Upper lobe of left lung (tissue), 6 donors: Measurements from ENCODE around the gene FBXW11. TPM values are rescaled to one million over a fixed set of nuclear protein-coding genes. Genes with fewer than 3 reads are reported as not detected.

ENCODE experiments used
- ATAC-seq, 2 donors: fragments of 200-7000 bp; cut with Tn5 transposase; one replicate each; pipeline ENCODE4 v1.9.1; 2022; ENCODE audit warnings: mild to moderate bottlenecking in 2 of 2, moderate library complexity in 2 of 2; ENCODE audit not compliant: low FRiP score in 2 of 2
- DNase-seq, 2 donors: peaks; one replicate each; pipeline ENCODE4 v3.0.0-alpha.2; 2019 to 2020
- H3K27ac ChIP-seq, 4 donors: fragments of 200-600 bp; sonication (generic); one replicate each; pipeline ENCODE4 v1.5.1; 2016 to 2019
- H3K27me3 ChIP-seq, 4 donors: fragments of 200-600 bp; sonication (generic); one replicate each; pipeline ENCODE4 v1.5.1; 2017 to 2019
- H3K36me3 ChIP-seq, 4 donors: fragments of 200-600 bp; sonication (generic); one replicate each; pipeline ENCODE4 v1.5.1; 2016 to 2019
- H3K4me1 ChIP-seq, 4 donors: fragments of 200-600 bp; sonication (generic); one replicate each; pipeline ENCODE4 v1.5.1; 2018 to 2019
- H3K4me3 ChIP-seq, 4 donors: fragments of 200-600 bp; sonication (generic); one replicate each; pipeline ENCODE4 v1.5.1; 2017 to 2019; ENCODE audit warnings: mild to moderate bottlenecking in 2 of 4, moderate library complexity in 1 of 4
- H3K9me3 ChIP-seq, 4 donors: fragments of 200-600 bp; sonication (generic); one replicate each; pipeline ENCODE4 v1.5.1; 2018 to 2019
- CTCF ChIP-seq, 6 experiments: fragments of 450-650 bp in 4 of 6; fragments of 200-600 bp in 2 of 6; sonication (generic) in 2 of 6; IDR thresholded peaks; one replicate each; pipeline ENCODE4 v1.5.1; 2016 to 2019; ENCODE audit warnings: antibody characterized with exemption in 6 of 6
- EP300 ChIP-seq, 4 donors: sonication (generic); formaldehyde crosslinking; IDR thresholded peaks; one replicate each; pipeline ENCODE4 v1.5.1; 2017; ENCODE audit warnings: antibody characterized with exemption in 4 of 4, control low read depth in 2 of 4
- POLR2A ChIP-seq, 4 donors: fragments of 450-650 bp; IDR thresholded peaks; one replicate each; pipeline ENCODE4 v1.5.1; 2016 to 2017; ENCODE audit warnings: antibody characterized with exemption in 4 of 4, mild to moderate bottlenecking in 2 of 4
- POLR2AphosphoS5 ChIP-seq, 2 donors: sonication (generic); formaldehyde crosslinking; IDR thresholded peaks; one replicate each; pipeline ENCODE4 v1.5.1; 2017; ENCODE audit warnings: antibody characterized with exemption in 2 of 2
- WGBS, 2 donors: methylation state at CpG; one replicate each; pipeline ENCODE4 v1.1.5; 2017 to 2018; 5-methylcytosine and 5-hydroxymethylcytosine counted together
- total RNA-seq, 6 donors: library from RNA; depleted of rRNA in 4 of 6; stranded (reverse); fragments of >200 nt in 4 of 6; gene quantifications; one replicate each; pipeline versions ENCODE4 v1.1.0 to v1.2.1, GENCODE V29; 2016 to 2021
- donor health status: DM: no; HTN: no; CAD: no; lungs with moderate emphysema.
- donor health status: DM: no; HTN: yes; CAD: no; lungs with severe emphysema.

The FBXW11 gene
- total RNA-seq, 6 donors from 2014 or later = 37.2 to 80.0 (median 48.9) TPM

- WGBS, 2 donors = 53 to 60% methylated on average over 22 to 24 of the region's 24 CpGs
- Histone ChIP-seq H3K4me3 (peak overlapping the region in 3 of 4 donors; percentile 15 to 34 (median 29)), H3K27me3 (no peaks in the 10 kb centered on the region), H3K9me3 (no peaks in the 10 kb centered on the region), H3K36me3 (no peaks in the 10 kb centered on the region), H3K4me1 (peaks cover 0 to 5% (median 0%) of the 10 kb centered on the region in 4 donors), H3K27ac (no peak overlapping the region)
- ATAC-seq = peak in 1 of 2 donors; percentile 13
- no peak for DNase-seq
- TF ChIP-seq POLR2AphosphoS5 (IDR thresholded peaks at IDR 0.05) = no peak
- TF ChIP-seq EP300 (IDR thresholded peaks at IDR 0.05) = no peak
- TF ChIP-seq CTCF (IDR thresholded peaks at IDR 0.05) = no peak
- TF ChIP-seq POLR2A (IDR thresholded peaks at IDR 0.05) = no peak
Measured at GRCh38 chr5:171841984-171842776, 164.3 kb downstream of the FBXW11 start.

GRCh38 chr5:171840711-171841522, 165.5 kb downstream of the FBXW11 start:
- peak in 1 of 2 donors; percentile 44 for DNase-seq
- TF ChIP-seq CTCF (IDR thresholded peaks at IDR 0.05) (no peak), POLR2A (IDR thresholded peaks at IDR 0.05) (no peak), EP300 (IDR thresholded peaks at IDR 0.05) (no peak), POLR2AphosphoS5 (IDR thresholded peaks at IDR 0.05) (no peak)
- H3K27me3 ChIP-seq = no peaks in the 10 kb centered on the region
- H3K4me3 ChIP-seq = no peak overlapping the region
- H3K4me1 ChIP-seq = peaks cover 0 to 5% (median 0%) of the 10 kb centered on the region in 4 donors
- peak in 1 of 2 donors; percentile 39 for ATAC-seq
- no peaks in the 10 kb centered on the region for H3K36me3 ChIP-seq
- WGBS, 2 donors = 72 to 73% methylated on average over 15 to 16 of the region's 16 CpGs
- H3K9me3 ChIP-seq = no peaks in the 10 kb centered on the region
- H3K27ac ChIP-seq = no peak overlapping the region

GRCh38 chr5:171840066-171840465, 166.4 kb downstream of the FBXW11 start:
- Histone ChIP-seq H3K27me3 (no peaks in the 10 kb centered on the region), H3K4me3 (no peak overlapping the region), H3K27ac (no peak overlapping the region), H3K9me3 (no peaks in the 10 kb centered on the region), H3K4me1 (peaks cover 0 to 5% (median 0%) of the 10 kb centered on the region in 4 donors), H3K36me3 (no peaks in the 10 kb centered on the region)
- TF ChIP-seq POLR2AphosphoS5 (IDR thresholded peaks at IDR 0.05) = no peak
- no peak for TF ChIP-seq POLR2A (IDR thresholded peaks at IDR 0.05)
- TF ChIP-seq EP300 (IDR thresholded peaks at IDR 0.05) = no peak
- no peak for TF ChIP-seq CTCF (IDR thresholded peaks at IDR 0.05)
- no peak for ATAC-seq
- WGBS, 2 donors = 42 to 50% methylated on average over 2 of the region's 2 CpGs
- DNase-seq = no peak

GRCh38 chr5:171839112-171839511, 167.3 kb downstream of the FBXW11 start:
- no peaks in the 10 kb centered on the region for H3K27me3 ChIP-seq
- no peak for DNase-seq
- 56 to 68% methylated on average over 2 of the region's 2 CpGs for WGBS, 2 donors
- no peak for ATAC-seq
- TF ChIP-seq POLR2A (IDR thresholded peaks at IDR 0.05) (no peak), POLR2AphosphoS5 (IDR thresholded peaks at IDR 0.05) (no peak), EP300 (IDR thresholded peaks at IDR 0.05) (no peak), CTCF (IDR thresholded peaks at IDR 0.05) (no peak)
- H3K4me1 ChIP-seq = peaks cover 0 to 5% (median 0%) of the 10 kb centered on the region in 4 donors
- no peaks in the 10 kb centered on the region for H3K36me3 ChIP-seq
- no peak overlapping the region for H3K4me3 ChIP-seq
- no peaks in the 10 kb centered on the region for H3K9me3 ChIP-seq
- no peak overlapping the region for H3K27ac ChIP-seq
